Prostate gland (tissue), 2 donors: Measurements from ENCODE around the gene PLOD2.

Source experiments
- POLR2AphosphoS5 ChIP-seq: sonication (generic); formaldehyde crosslinking; IDR thresholded peaks from one replicate; pipeline ENCODE4 v1.6.1; 2017; ENCODE audit warnings: antibody characterized with exemption
- TF ChIP-seq, protein P1 (sequence below), 4 experiments: fragments of 200-600 bp in 2 of 4; fragments of 450-650 bp in 2 of 4; sonication (generic) in 2 of 4; IDR thresholded peaks; 1 replicate in 3 of 4; 2 replicates in 1 of 4; pipeline ENCODE4 v1.5.1; 2016 to 2019; ENCODE audit warnings: antibody characterized with exemption in 4 of 4, mild to moderate bottlenecking in 2 of 4, moderate library complexity in 2 of 4

DNA sequence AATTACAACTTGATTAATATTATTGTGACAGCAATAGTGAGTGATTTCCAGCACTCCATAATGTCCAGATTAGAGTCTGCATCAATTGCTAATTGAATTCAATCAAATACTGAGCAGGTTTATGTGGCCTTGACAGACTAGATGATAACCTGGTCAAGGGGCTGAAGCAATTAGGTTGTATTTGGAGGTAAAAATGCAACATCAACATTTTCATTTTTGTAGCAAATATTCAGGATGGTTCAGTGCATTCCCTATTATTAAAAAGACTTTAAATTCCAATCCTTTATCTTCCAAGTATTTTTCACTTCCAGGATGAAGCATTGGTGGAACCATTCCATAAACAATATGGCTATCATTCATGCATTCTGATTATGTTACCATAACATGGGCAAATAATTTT lies 120.4 kb downstream of the PLOD2 start:
- TF ChIP-seq, protein P1, sequence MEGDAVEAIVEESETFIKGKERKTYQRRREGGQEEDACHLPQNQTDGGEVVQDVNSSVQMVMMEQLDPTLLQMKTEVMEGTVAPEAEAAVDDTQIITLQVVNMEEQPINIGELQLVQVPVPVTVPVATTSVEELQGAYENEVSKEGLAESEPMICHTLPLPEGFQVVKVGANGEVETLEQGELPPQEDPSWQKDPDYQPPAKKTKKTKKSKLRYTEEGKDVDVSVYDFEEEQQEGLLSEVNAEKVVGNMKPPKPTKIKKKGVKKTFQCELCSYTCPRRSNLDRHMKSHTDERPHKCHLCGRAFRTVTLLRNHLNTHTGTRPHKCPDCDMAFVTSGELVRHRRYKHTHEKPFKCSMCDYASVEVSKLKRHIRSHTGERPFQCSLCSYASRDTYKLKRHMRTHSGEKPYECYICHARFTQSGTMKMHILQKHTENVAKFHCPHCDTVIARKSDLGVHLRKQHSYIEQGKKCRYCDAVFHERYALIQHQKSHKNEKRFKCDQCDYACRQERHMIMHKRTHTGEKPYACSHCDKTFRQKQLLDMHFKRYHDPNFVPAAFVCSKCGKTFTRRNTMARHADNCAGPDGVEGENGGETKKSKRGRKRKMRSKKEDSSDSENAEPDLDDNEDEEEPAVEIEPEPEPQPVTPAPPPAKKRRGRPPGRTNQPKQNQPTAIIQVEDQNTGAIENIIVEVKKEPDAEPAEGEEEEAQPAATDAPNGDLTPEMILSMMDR (IDR thresholded peaks at IDR 0.05), result no peak
- TF ChIP-seq POLR2AphosphoS5, result no peak
